Measurements from ENCODE around the gene CEP95.

GRCh38 chr17:64520359-64520758 is 13.6 kb downstream of the CEP95 start:
- TF ChIP-seq CTCF (IDR thresholded peaks at IDR 0.05) (no peak), USF2 (CRISPR knock-in tag; IDR thresholded peaks at IDR 0.05) (no peak)

Data from WTC11 (cell line).